Chondrocyte (in vitro differentiated cells): ENCODE data around the gene ETV3. TPM values are rescaled to one million over a fixed set of nuclear protein-coding genes. Genes with fewer than 3 reads are reported as not detected.
A peak's percentile ranks its signal among the peaks of the same experiment; 100 is the strongest.

Experiments
- DNase-seq: peaks from one replicate; pipeline ENCODE4 v3.0.0; 2021; ENCODE audit warnings: mixed read lengths, low spot score
- H3K27ac Mint-ChIP-seq: one replicate; pipeline ENCODE4 v1.8.0; 2021; ENCODE audit warnings: mild to moderate bottlenecking, moderate library complexity, mixed read lengths; ENCODE audit not compliant: unreplicated experiment
- H3K27me3 Mint-ChIP-seq: 2 replicates; pipeline ENCODE4 v1.8.0; 2021; ENCODE audit warnings: low read depth, mixed read lengths
- H3K36me3 Mint-ChIP-seq: 2 replicates; pipeline ENCODE4 v1.8.0; 2021; ENCODE audit warnings: low read depth, mixed read lengths
- H3K4me1 Mint-ChIP-seq: 2 replicates; pipeline ENCODE4 v1.8.0; 2021; ENCODE audit warnings: low read depth, mild to moderate bottlenecking, mixed read lengths
- H3K4me3 Mint-ChIP-seq: one replicate; pipeline ENCODE4 v1.8.0; 2021; ENCODE audit warnings: mild to moderate bottlenecking, moderate library complexity, mixed read lengths; ENCODE audit not compliant: unreplicated experiment
- H3K9me3 Mint-ChIP-seq: 2 replicates; pipeline ENCODE4 v1.8.0; 2021; ENCODE audit warnings: low read depth, mixed read lengths
- total RNA-seq: library from RNA; stranded (reverse); gene quantifications from 3 replicates; pipeline ENCODE4 v1.2.1, GENCODE V29; 2021
- TF ChIP-seq, protein P1 (sequence below): fragments of 200-600 bp; sonication (generic); IDR thresholded peaks from 2 replicates; pipeline ENCODE4 v1.5.0; 2021; ENCODE audit warnings: antibody characterized with exemption, mild to moderate bottlenecking, moderate library complexity

ETV3 gene
- total RNA-seq, 1 donor from 2014 or later = 23.4 TPM

DNA sequence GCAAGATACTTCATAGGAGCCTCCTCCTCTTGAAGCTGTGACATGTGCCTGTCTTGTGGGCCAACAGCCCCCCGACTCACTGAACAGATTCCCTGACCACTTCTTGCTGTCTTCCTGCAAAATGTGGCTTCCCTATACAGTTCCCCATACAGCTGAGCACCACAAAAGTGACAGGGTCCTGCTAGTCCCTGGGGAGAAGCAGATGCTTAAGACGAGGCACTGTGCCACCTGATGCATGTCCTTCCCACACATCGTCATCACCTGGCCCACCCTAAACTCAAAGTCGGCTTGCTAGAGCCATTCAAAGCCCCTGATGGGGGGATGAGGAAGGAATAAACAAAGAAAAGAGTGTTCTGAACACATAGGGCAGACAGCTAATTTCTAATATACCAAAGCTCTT is 29.2 kb upstream of the ETV3 start:
- H3K27me3 Mint-ChIP-seq = peaks cover 38% of the 10 kb centered on the region
- H3K27ac Mint-ChIP-seq = no peak overlapping the region
- TF ChIP-seq, protein P1, sequence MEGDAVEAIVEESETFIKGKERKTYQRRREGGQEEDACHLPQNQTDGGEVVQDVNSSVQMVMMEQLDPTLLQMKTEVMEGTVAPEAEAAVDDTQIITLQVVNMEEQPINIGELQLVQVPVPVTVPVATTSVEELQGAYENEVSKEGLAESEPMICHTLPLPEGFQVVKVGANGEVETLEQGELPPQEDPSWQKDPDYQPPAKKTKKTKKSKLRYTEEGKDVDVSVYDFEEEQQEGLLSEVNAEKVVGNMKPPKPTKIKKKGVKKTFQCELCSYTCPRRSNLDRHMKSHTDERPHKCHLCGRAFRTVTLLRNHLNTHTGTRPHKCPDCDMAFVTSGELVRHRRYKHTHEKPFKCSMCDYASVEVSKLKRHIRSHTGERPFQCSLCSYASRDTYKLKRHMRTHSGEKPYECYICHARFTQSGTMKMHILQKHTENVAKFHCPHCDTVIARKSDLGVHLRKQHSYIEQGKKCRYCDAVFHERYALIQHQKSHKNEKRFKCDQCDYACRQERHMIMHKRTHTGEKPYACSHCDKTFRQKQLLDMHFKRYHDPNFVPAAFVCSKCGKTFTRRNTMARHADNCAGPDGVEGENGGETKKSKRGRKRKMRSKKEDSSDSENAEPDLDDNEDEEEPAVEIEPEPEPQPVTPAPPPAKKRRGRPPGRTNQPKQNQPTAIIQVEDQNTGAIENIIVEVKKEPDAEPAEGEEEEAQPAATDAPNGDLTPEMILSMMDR = no peak
- H3K4me3 Mint-ChIP-seq = no peak overlapping the region
- DNase-seq = no peak
- no peaks in the 10 kb centered on the region for H3K36me3 Mint-ChIP-seq
- H3K4me1 Mint-ChIP-seq = no peaks in the 10 kb centered on the region
- no peaks in the 10 kb centered on the region for H3K9me3 Mint-ChIP-seq

DNA sequence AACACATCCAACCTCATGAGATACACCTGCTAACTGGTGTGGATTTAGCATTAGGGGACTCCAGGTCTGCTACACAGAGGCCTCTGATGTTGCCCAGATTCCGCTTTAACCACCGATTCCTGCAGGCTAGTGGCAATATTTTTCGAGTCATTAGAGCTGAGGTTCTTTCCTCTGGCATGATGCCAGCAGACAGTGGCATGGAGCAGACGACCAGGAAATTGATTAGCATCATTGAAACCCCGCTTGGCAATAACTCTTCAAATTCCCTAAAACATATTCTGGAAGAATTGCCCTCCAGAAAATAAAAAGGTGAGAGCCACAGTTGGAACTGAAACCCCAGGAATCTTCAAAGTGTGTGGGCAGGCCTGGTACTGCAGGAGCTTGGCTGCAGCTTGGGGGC is 28.4 kb upstream of the ETV3 start:
- Mint-ChIP-seq H3K36me3 (no peaks in the 10 kb centered on the region), H3K4me1 (no peaks in the 10 kb centered on the region), H3K27me3 (peaks cover 34% of the 10 kb centered on the region), H3K9me3 (no peaks in the 10 kb centered on the region), H3K4me3 (no peak overlapping the region), H3K27ac (no peak overlapping the region)
- no peak for DNase-seq
- TF ChIP-seq, protein P1 = peak; percentile 10

DNA sequence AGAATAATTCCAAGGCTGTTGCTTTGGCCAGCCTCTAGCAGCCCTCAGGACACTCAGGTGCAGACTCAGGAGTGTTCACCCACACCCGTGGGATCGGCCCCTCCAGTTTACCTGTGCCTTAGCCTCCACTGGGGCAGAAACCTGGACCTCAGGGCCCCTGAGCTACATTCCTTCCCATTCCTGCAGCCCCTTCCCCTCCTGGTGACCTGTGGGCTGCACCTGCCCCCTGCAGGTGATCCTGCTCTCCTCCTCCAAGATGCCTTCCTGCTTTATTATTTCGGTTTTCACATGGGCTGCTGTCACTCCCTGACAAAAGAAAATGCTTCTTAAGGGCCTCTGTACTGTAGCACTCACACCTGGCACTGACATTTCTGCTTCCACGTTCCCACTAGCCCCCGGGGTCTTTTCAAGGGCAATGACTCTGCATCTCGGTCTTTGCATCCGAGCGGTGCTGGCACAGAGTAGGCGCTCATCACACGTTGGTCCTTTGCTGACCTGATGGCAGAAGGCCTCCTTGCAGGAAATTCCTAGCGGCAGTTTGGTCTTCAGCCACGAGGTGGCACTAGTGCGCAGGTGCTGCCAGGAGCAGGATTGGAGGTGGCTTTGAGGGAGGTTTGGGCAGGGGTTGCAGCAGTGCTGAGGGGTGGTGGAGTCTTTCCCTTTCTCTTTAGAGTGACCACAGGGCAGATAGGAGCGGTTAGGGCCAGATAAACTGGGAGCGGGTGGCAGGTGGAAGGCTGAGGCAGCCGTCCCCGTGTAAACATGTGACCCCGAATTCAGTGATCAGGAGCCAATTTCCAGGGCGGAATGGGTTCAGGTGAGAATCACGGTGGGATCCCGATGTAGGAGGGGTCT is 25.3 kb upstream of the ETV3 start:
- Mint-ChIP-seq H3K9me3 (no peaks in the 10 kb centered on the region), H3K36me3 (no peaks in the 10 kb centered on the region), H3K4me1 (no peaks in the 10 kb centered on the region), H3K4me3 (no peak overlapping the region), H3K27ac (peak overlapping the region; percentile 8), H3K27me3 (peaks cover 13% of the 10 kb centered on the region)
- DNase-seq = no peak
- TF ChIP-seq, protein P1 = peak; percentile 87

DNA sequence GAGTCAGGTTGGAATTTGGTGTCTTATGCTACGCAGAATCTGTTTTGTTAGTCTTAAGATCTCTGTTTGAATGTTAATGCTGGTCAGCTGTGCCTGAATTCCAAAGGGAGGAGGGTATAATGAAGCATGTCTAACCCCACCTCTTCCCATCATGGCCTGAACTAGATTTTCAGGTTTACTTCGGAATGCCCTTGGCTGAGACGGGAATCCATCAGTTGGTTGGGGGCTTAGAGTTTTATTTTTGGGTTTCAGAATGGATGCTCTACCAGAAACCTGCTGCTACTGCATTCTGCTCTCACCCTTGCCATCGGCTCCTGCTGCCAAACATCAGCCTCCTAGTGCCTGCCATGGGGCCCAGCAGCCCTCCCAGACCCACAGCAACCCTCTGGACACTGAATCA is 24.1 kb upstream of the ETV3 start:
- Mint-ChIP-seq H3K36me3 (no peaks in the 10 kb centered on the region), H3K4me1 (peaks cover 10% of the 10 kb centered on the region), H3K4me3 (no peak overlapping the region), H3K9me3 (no peaks in the 10 kb centered on the region), H3K27me3 (peaks cover 7% of the 10 kb centered on the region), H3K27ac (no peak overlapping the region)
- DNase-seq = no peak
- TF ChIP-seq, protein P1 = no peak

DNA sequence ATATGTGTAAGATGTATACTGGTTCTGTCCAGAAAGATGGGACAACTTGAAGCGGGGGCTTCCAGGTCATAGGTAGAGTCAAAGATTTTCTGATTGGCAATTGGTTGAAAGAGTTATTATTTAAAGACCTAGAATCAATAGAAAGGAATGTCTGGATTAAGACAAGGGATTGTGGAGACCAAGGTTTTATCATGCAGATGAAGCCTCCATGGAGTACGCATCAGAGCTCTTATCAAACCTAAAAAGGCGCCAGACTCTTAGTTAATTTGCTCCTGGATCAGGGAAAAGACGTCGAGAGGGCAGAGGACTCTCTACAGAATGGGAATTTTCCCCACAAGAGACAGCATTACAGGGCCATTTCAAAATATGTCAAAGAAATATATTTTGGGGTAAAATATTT is 23.7 kb upstream of the ETV3 start:
- no peak overlapping the region for H3K4me3 Mint-ChIP-seq
- peaks cover 5% of the 10 kb centered on the region for H3K27me3 Mint-ChIP-seq
- TF ChIP-seq, protein P1 = no peak
- no peak for DNase-seq
- H3K36me3 Mint-ChIP-seq = no peaks in the 10 kb centered on the region
- no peak overlapping the region for H3K27ac Mint-ChIP-seq
- H3K9me3 Mint-ChIP-seq = no peaks in the 10 kb centered on the region
- H3K4me1 Mint-ChIP-seq = peaks cover 15% of the 10 kb centered on the region
